ENCODE measurements around the gene CYP27B1. TPM values are rescaled to one million over a fixed set of nuclear protein-coding genes. Genes with fewer than 3 reads are reported as not detected.
"Not testable (repeated sequence)": the region's sequence is repeated elsewhere in the genome, so short reads cannot be mapped to it uniquely, and the experiment has no call there.

Gene CYP27B1
- total and polyA plus RNA-seq, 2 donors (not counting 3 experiments of a cell fraction or from before 2014, with no cell fraction given) = 0.62 to 2.7 TPM

GRCh38 chr12:57775563-57776246, 8.8 kb upstream of the CYP27B1 start:
- BruUV-seq (replicated peaks) = no TSS peak
- peaks cover 2% of the 10 kb centered on the region for H3K79me2 ChIP-seq (ENCODE audit: control insufficient read depth, insufficient read depth, low read length)
- peaks cover 13% of the 10 kb centered on the region for H3K4me1 ChIP-seq (ENCODE audit: control insufficient read depth, extremely low read depth, insufficient read depth, low read length)
- no peaks in the 10 kb centered on the region for H3K9me3 ChIP-seq (replicated peaks; ENCODE audit: control insufficient read depth, insufficient read depth, low read length)
- H3K9me1 ChIP-seq (replicated peaks; ENCODE audit: control insufficient read depth, extremely low read depth, insufficient read depth, low read length) = no peaks in the 10 kb centered on the region
- H2AFZ ChIP-seq (ENCODE audit: low read depth, low read length) = no peak overlapping the region
- H3K9ac ChIP-seq (replicated peaks; ENCODE audit: extremely low read depth, insufficient read depth, low read length) = no peak overlapping the region
- no peaks in the 10 kb centered on the region for H4K20me1 ChIP-seq (replicated peaks; ENCODE audit: control insufficient read depth, extremely low read depth, insufficient read depth, low read length)
- no peak overlapping the region for H3K4me2 ChIP-seq (ENCODE audit: insufficient read depth, low read length)
- POLR2A ChIA-PET = no interaction called here
- no peak for FAIRE-seq
- H3K36me3 ChIP-seq (ENCODE audit: control insufficient read depth in 2 of 2, extremely low read depth in 1 of 2, insufficient read depth in 2 of 2, low read length in 2 of 2) = peaks cover 0 to 3% of the 10 kb centered on the region in 2 experiments
- dilution Hi-C loops (cut with MboI; ENCODE audit: extremely low pct_ligation_motif_present, low sequenced_read_pairs) (no loop called here), intact Hi-C loops (cut with micrococcal nuclease) (no loop called here)
- no peak overlapping the region for H3K27ac ChIP-seq (ENCODE audit: insufficient read depth, low read depth, low read length)
- DNase-seq (ENCODE audit: low read depth, low spot score) = no peak
- CTCF ChIA-PET = interaction anchor here (2.0 to 3.0 kb wide), 2 partner anchors 7 to 19 kb away, joined by 7 to 8 read pairs; partner anchors contain the start of gene TSFM
- no peak for TF ChIP-seq FOS (IDR thresholded peaks at IDR 0.05; ENCODE audit: borderline replicate concordance, insufficient read depth, low read length)
- no peaks in the 10 kb centered on the region for H3K27me3 ChIP-seq (ENCODE audit: control insufficient read depth in 2 of 2, insufficient read depth in 2 of 2, low read length in 2 of 2)
- no peak overlapping the region for H3K4me3 ChIP-seq (replicated peaks in 1 of 3; ENCODE audit: insufficient read depth in 1 of 3, low read depth in 1 of 3, low read length in 3 of 3)

- Histone ChIP-seq H3K4me1 (ENCODE audit: control insufficient read depth, extremely low read depth, insufficient read depth, low read length) (peaks cover 13% of the 10 kb centered on the region), H2AFZ (ENCODE audit: low read depth, low read length) (no peak overlapping the region), H3K9me1 (replicated peaks; ENCODE audit: control insufficient read depth, extremely low read depth, insufficient read depth, low read length) (no peaks in the 10 kb centered on the region), H3K36me3 (ENCODE audit: control insufficient read depth in 2 of 2, extremely low read depth in 1 of 2, insufficient read depth in 2 of 2, low read length in 2 of 2) (no peaks in the 10 kb centered on the region), H3K4me2 (ENCODE audit: insufficient read depth, low read length) (no peak overlapping the region), H3K79me2 (ENCODE audit: control insufficient read depth, insufficient read depth, low read length) (peaks cover 2% of the 10 kb centered on the region), H3K4me3 (replicated peaks in 1 of 3; ENCODE audit: insufficient read depth in 1 of 3, low read depth in 1 of 3, low read length in 3 of 3) (no peak overlapping the region), H4K20me1 (replicated peaks; ENCODE audit: control insufficient read depth, extremely low read depth, insufficient read depth, low read length) (no peaks in the 10 kb centered on the region), H3K9me3 (replicated peaks; ENCODE audit: control insufficient read depth, insufficient read depth, low read length) (no peaks in the 10 kb centered on the region), H3K9ac (replicated peaks; ENCODE audit: extremely low read depth, insufficient read depth, low read length) (no peak overlapping the region), H3K27me3 (ENCODE audit: control insufficient read depth in 2 of 2, insufficient read depth in 2 of 2, low read length in 2 of 2) (no peaks in the 10 kb centered on the region), H3K27ac (ENCODE audit: insufficient read depth, low read depth, low read length) (no peak overlapping the region)
- ChIA-PET POLR2A (no interaction called here), CTCF (interaction anchor here (2.0 to 3.0 kb wide), 2 partner anchors 8 to 18 kb away, joined by 7 to 8 read pairs; partner anchors contain the start of gene TSFM)
- BruUV-seq (replicated peaks) = no TSS peak
- DNase-seq (ENCODE audit: low read depth, low spot score) (no peak), FAIRE-seq (no peak)
- TF ChIP-seq EZH2 (IDR thresholded peaks at IDR 0.05; ENCODE audit: borderline replicate concordance, low read depth, low read length, severe bottlenecking) (no peak), CTCF (IDR thresholded peaks at IDR 0.05; ENCODE audit: extremely low read depth in 1 of 2, insufficient read depth in 1 of 2, low read depth in 1 of 2, low read length in 2 of 2) (no peak), MYC (IDR thresholded peaks at IDR 0.05; ENCODE audit: low read depth, low read length) (no peak), JUN (IDR thresholded peaks at IDR 0.05; ENCODE audit: borderline replicate concordance, insufficient read depth, insufficient read length, low read depth) (no peak), FOS (IDR thresholded peaks at IDR 0.05; ENCODE audit: borderline replicate concordance, insufficient read depth, low read length) (no peak)
- dilution Hi-C loops (cut with MboI; ENCODE audit: extremely low pct_ligation_motif_present, low sequenced_read_pairs) = no loop called here
- intact Hi-C loops (cut with micrococcal nuclease) = no loop called here
These were observed 8.2 kb upstream of the CYP27B1 start for GRCh38 chr12:57775044-57775443.

- BruUV-seq (replicated peaks); H3K4me3 ChIP-seq (replicated peaks in 1 of 3; ENCODE audit: insufficient read depth in 1 of 3, low read depth in 1 of 3, low read length in 3 of 3); dilution Hi-C loops (cut with MboI; ENCODE audit: extremely low pct_ligation_motif_present, low sequenced_read_pairs); H3K9me1 ChIP-seq (replicated peaks; ENCODE audit: control insufficient read depth, extremely low read depth, insufficient read depth, low read length); FAIRE-seq; H3K4me2 ChIP-seq (ENCODE audit: insufficient read depth, low read length); H4K20me1 ChIP-seq (replicated peaks; ENCODE audit: control insufficient read depth, extremely low read depth, insufficient read depth, low read length); H3K27me3 ChIP-seq (ENCODE audit: control insufficient read depth in 2 of 2, insufficient read depth in 2 of 2, low read length in 2 of 2); intact Hi-C loops (cut with micrococcal nuclease); H3K27ac ChIP-seq (ENCODE audit: insufficient read depth, low read depth, low read length); H3K79me2 ChIP-seq (ENCODE audit: control insufficient read depth, insufficient read depth, low read length); H2AFZ ChIP-seq (ENCODE audit: low read depth, low read length); DNase-seq (ENCODE audit: low read depth, low spot score); H3K9me3 ChIP-seq (replicated peaks; ENCODE audit: control insufficient read depth, insufficient read depth, low read length); H3K36me3 ChIP-seq (ENCODE audit: control insufficient read depth in 2 of 2, extremely low read depth in 1 of 2, insufficient read depth in 2 of 2, low read length in 2 of 2); POLR2A ChIA-PET; H3K9ac ChIP-seq (replicated peaks; ENCODE audit: extremely low read depth, insufficient read depth, low read length): not testable (repeated sequence)
- CTCF ChIA-PET = interaction anchor here (2.0 to 3.0 kb wide), 2 partner anchors 8 to 18 kb away, joined by 7 to 8 read pairs; partner anchors contain the start of gene TSFM
- H3K4me1 ChIP-seq (ENCODE audit: control insufficient read depth, extremely low read depth, insufficient read depth, low read length) = peaks cover 13% of the 10 kb centered on the region
These were observed 7.8 kb upstream of the CYP27B1 start for GRCh38 chr12:57774634-57775033.

Measured in endothelial cell of umbilical vein (primary cell).